Measurements from ENCODE around the gene CTTNBP2NL. TPM values are rescaled to one million over a fixed set of nuclear protein-coding genes. Genes with fewer than 3 reads are reported as not detected.

Gene CTTNBP2NL
- total and polyA plus RNA-seq, 9 donors, result 8.1 to 35.7 (median 28.3) TPM

GRCh38 chr1:112373806-112374205 is 22.2 kb upstream of the CTTNBP2NL start:
- 69 to 88% (median 72%) methylated on average over 1 of the region's 1 CpG for WGBS, 3 donors

GRCh38 chr1:112375701-112376100 is 20.3 kb upstream of the CTTNBP2NL start:
- Histone ChIP-seq H3K27ac (no peak overlapping the region), H3K27me3 (no peaks in the 10 kb centered on the region), H3K9me3 (no peaks in the 10 kb centered on the region), H3K4me1 (ENCODE audit: insufficient read depth) (no peaks in the 10 kb centered on the region), H3K4me3 (no peak overlapping the region), H3K36me3 (no peaks in the 10 kb centered on the region)
- TF ChIP-seq POLR2A (IDR thresholded peaks at IDR 0.05) (no peak), CTCF (IDR thresholded peaks at IDR 0.05) (no peak), EP300 (IDR thresholded peaks at IDR 0.05) (no peak)
- no peak for DNase-seq
- 70 to 73% (median 72%) methylated on average over 1 of the region's 1 CpG for WGBS, 3 donors
- intact Hi-C loops (cut with DNase I), result no loop called here

More at GRCh38 chr1:112373806-112374205, 22.2 kb upstream of the CTTNBP2NL start:
- DNase-seq, result no peak
- intact Hi-C loops (cut with DNase I), result no loop called here
- Histone ChIP-seq H3K36me3 (no peaks in the 10 kb centered on the region), H3K9me3 (no peaks in the 10 kb centered on the region), H3K4me1 (ENCODE audit: insufficient read depth) (no peaks in the 10 kb centered on the region), H3K27me3 (no peaks in the 10 kb centered on the region), H3K27ac (no peak overlapping the region), H3K4me3 (no peak overlapping the region)
- TF ChIP-seq EP300 (IDR thresholded peaks at IDR 0.05), result no peak
- TF ChIP-seq CTCF (IDR thresholded peaks at IDR 0.05), result no peak
- no peak for TF ChIP-seq POLR2A (IDR thresholded peaks at IDR 0.05)

- TF ChIP-seq CTCF (IDR thresholded peaks at IDR 0.05) (no peak), EP300 (IDR thresholded peaks at IDR 0.05) (no peak), POLR2A (IDR thresholded peaks at IDR 0.05) (no peak)
- Histone ChIP-seq H3K4me1 (ENCODE audit: insufficient read depth) (no peaks in the 10 kb centered on the region), H3K27ac (no peak overlapping the region), H3K9me3 (no peaks in the 10 kb centered on the region), H3K36me3 (no peaks in the 10 kb centered on the region), H3K4me3 (no peak overlapping the region), H3K27me3 (no peaks in the 10 kb centered on the region)
- DNase-seq, result no peak
- intact Hi-C loops (cut with DNase I), result no loop called here
- 60 to 67% (median 63%) methylated on average over 1 of the region's 1 CpG for WGBS, 3 donors
Observed at GRCh38 chr1:112380356-112380755, 15.7 kb upstream of the CTTNBP2NL start.

- no peaks in the 10 kb centered on the region for H3K9me3 ChIP-seq
- no peaks in the 10 kb centered on the region for H3K27me3 ChIP-seq
- WGBS, 3 donors, result 57 to 73% (median 60%) methylated on average over 2 of the region's 2 CpGs
- no peaks in the 10 kb centered on the region for H3K36me3 ChIP-seq
- intact Hi-C loops (cut with DNase I), result no loop called here
- DNase-seq, result no peak
- H3K4me1 ChIP-seq (ENCODE audit: insufficient read depth), result no peaks in the 10 kb centered on the region
- no peak overlapping the region for H3K4me3 ChIP-seq
- TF ChIP-seq CTCF (IDR thresholded peaks at IDR 0.05), result no peak
- TF ChIP-seq EP300 (IDR thresholded peaks at IDR 0.05), result no peak
- no peak for TF ChIP-seq POLR2A (IDR thresholded peaks at IDR 0.05)
- no peak overlapping the region for H3K27ac ChIP-seq
Observed at GRCh38 chr1:112381324-112382076, 14.5 kb upstream of the CTTNBP2NL start.

All from ovary (tissue), 9 donors.